ENCODE results near the gene AXIN2. TPM values are rescaled to one million over a fixed set of nuclear protein-coding genes. Genes with fewer than 3 reads are reported as not detected.
"Not testable (repeated sequence)": the region's sequence is repeated elsewhere in the genome, so short reads cannot be mapped to it uniquely, and the experiment has no call there.

Gene AXIN2
- total RNA-seq, 1 donor from 2014 or later: 3.6 TPM

DNA sequence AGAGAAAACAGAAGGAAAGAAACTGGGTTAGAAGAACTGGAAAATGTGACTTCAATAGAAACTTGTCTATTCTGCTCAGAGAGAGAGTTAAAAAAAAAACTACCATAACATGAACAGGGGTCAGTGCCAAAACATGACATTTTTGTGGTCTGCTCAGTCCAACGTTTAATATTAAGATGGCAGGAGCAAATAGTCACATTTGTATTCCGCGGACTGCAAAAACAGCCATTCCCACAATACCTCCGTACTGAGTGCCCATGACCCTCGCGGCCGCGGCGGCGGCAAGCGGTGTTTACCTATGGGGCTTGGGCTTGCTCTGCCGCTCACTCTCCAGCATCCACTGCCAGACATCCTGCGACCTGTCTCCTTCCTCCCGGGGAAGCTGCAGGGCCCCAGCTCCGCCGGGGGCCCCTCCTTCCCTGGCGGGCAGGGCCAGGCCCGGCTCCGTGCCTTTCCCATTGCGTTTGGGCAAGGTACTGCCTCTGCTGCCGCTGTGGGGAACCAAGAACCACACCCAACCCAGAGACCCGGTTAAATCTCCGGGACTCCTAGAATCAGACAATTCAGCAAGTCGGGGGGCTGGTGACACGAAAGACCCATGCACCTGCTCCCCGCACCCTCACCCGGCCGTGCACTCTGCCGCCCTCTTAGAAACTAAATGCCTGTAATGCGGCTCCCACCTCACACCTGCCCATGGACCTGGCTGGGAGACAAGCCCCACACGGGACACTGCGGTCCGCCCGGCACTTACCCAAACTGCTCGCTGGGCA is 24.7 kb downstream of the AXIN2 start:
- no peak for DNase-seq (ENCODE audit: low read depth, low spot score)

DNA sequence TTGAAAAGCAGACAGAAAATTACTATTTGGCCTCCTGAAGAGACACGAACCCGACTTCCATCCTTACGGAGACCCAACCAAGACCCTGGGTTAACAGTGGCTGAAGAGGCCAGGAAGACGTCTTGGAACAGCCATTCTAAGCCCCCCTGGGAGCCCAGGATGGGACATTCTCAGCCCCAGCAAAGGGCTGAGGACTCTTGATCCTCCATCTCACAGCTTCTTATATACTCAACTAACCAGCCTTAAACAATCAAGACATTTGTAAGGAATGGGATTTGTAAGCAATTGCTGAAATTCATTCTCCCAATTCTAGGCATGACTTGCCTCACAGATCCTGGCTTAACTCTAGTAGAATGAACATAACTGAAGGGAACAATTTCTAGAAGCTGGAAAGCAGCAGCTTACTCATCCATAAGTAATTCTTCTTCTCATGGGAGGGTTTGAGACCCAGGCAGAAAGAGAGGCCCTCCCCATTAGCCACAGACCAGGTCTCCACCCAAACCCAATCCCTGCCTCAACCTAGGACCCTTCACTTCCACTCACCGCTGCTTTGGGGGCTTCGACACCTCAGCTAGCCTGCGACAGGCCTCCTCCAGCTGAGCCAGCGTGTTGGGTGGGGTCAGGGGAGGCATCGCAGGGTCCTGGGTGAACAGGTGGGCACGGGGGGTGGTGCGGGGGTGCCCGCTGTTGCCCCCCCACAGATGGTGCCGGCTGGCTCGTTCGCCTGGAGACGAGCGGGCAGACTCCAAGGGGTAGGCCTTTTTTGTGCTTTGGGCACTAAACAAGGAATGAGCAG is 25.5 kb downstream of the AXIN2 start:
- no peak for DNase-seq (ENCODE audit: low read depth, low spot score)

DNA sequence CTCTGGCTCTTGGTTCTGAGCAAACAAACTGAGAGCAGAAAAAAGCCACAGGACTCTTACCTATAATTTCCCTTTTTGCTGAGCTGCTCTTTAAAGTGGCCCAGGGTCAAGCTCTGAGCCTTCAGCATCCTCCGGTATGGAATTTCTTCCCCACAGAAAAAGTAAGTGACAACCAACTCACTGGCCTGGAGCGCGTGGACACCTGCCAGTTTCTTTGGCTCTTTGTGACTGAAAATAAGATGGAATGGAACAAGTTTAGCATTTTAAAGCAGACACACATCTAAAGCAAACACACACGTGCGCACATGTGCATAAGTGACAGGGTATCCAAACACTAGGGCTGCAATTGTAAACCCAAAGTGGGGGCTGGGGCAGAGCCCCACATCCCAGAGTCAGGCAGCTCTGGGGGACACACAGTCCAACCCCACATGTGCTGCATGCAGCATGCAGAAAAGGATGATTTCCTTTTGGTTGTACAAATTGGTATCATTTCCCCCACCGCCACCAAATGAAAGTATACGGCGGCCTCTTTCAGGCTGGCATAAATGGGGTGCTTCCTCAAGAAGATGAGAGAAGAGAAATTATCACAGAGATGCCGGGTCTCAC is 27.5 kb downstream of the AXIN2 start:
- DNase-seq (ENCODE audit: low read depth, low spot score): no peak

DNA sequence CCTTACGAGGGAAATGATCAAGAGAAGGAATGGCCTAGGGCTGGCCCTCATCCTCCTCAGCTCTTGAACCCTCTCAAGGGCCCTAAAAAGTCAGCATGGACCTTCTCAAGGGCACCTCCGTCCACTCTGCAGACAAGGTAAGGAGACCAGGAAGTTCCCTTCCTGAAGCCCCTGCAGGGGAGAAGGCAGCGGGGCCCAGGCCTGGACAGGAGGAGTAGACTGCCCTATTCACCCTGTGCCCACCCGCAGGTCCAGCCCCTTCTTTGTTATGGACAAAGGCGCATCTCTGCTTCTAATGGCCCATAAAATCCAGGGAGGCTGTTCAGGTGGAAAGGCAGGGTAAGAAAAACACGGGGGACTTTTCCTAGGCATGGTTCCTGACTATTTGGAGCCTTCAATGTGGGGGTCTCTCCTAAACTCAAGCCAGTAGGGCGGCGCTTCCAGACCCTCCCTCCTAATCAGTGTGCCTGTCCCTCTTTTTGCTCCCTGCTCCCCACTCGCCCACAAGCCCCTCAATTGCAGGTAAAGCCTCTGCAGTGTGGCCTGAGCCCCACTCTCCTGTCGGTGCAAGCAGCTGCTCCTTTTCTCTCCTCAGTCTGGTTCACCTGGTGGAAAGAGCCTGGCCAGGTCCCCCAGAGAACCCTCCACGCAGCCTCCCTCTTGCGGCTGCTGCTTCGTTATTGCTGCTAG is 28.2 kb downstream of the AXIN2 start:
- DNase-seq (ENCODE audit: low read depth, low spot score): no peak

DNA sequence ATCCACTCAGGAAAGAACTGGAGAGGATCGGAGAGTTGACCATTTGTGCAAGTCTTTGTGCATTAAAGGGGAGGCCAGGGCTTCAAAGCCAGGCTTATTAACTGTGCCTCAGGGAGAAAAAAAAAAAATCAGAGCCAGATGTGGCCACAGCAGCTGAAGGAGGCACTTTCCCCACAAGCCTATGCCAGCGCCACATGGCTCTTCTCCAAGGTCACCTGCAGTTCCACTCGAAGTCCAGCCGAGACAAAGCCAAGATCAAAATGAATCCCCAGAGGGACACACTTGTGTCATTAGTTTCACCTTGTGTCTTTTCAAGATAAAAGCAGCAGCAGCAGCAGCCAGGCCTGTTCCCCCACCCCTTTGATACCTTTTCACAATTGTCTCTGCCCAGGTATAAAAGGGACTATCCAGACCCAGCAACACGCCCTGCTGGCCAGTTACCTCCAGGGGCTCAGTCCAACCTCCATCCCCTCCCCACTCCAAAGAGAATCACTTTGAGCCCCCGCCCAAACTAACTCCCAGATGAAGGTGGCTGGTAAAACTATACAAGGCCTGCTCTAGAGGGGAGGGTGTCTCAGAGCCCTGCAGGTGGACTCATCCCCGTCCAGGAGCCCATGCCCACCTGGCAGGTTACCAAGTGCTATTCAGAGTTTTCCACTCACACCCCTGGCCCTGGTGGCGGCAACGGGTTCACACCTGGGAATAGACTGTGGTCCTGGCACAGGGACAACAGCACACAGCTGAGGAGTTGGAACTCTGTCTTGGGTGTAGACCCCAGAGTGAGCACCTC is 29.2 kb downstream of the AXIN2 start:
- no peak for DNase-seq (ENCODE audit: low read depth, low spot score)

DNA sequence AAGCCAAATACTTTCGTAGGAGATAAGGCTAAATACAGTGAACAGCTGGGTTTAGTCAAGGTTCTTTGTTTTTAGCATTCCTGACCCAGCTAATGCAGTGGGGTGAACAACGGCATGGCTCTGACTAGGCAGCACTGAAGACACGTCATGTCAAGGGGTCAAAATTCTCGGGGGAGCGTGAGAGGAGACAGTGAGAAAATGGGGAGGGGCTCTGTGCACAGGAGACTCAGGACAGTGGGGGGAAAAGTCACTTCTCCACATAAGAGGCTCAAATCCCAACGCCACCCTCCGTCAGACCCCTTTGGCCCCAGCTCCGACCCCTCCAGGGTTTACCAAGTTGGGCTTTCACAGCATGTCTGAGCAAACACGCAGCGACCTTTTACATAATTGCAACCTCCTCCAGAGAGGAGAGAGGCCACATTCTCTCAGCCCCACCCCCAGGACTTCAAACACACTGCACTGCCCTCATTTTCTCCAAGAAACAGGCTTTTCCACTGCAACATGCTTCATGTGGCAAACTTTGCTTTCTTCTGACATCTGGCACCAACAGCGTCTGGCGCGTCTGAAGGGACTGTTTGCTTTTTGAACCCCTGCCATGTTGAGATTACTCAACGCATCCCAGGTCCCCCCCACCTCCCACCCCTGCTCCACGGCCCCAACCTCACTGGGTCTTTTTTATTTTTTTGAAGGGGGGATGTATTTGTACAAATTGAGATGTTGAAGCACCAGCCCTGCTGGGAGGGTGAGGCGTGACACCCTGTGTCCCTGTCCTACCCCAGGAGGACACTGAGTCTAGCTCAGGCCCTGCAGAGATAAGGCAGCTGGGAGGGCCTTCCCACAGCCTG is 30.0 kb downstream of the AXIN2 start:
- no peak for DNase-seq (ENCODE audit: low read depth, low spot score)

DNA sequence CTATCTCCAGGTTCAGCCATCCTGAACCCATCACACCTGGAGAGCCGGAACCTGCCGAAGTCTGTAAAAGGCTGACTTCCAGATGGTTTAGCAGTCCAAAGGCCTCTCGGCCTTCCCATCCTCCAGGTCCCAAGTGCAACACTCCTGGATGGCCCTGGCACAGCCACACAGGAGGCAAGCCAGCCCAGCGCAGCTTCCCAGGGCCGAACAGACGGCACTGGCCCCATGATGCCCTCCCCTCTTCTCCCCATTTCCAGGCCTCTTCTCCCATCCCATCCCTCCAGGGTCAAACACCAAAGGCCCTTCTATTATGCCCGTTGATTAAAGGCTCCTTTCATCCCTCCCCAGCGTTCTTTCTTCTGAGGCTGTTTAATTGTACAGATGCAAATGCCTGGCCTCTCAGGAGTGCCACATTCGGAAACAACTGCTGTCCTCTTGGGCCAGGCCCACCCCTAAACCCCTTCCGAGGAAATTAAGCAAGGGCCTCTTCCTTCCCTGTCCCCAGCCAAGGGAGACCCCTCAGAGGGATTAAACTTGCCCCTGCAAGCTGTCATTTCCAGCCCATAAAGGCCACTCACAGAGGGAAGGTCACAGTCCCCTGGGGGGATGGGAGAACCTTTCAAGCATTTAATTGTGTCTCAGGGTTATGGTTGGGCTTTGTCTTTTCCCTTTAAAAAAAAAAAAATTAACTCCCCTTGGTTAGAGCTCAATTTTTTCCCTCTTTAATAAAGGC is 30.8 kb downstream of the AXIN2 start:
- DNase-seq (ENCODE audit: low read depth, low spot score): no peak

DNA sequence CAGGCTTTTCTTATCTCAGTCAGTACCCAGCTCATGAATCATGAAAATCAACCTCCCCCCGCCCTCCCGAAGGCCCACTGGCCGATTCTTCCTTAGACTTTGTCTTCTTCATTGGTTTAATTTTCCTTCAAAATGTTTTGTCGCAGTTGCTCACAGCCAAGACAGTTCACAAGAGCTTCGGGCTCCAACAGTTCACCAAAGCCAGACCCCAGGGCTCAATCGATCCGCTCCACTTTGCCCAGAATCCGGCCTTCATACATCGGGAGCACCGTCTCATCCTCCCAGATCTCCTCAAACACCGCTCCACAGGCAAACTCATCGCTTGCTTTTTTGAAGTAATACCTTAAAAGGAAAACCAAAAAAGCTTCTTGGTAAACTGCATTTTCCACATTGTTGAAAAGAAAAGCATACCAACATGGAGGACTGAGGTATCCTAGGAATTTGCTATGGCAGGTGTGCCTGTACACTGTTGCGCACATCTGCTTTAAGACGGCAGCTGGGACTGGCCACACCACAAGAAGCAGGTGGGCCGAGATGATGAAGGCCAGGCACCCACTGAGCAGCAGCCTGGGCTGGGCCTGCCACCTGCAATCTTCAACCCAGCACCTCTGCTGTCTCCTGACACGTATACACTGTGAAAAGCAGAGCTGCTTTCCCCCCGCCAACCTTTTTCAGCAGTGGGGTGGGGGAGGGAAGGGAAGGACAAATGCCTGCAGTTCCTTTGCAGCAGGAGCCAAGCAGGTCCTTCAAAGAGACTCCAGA is 31.5 kb downstream of the AXIN2 start:
- DNase-seq (ENCODE audit: low read depth, low spot score): no peak

DNA sequence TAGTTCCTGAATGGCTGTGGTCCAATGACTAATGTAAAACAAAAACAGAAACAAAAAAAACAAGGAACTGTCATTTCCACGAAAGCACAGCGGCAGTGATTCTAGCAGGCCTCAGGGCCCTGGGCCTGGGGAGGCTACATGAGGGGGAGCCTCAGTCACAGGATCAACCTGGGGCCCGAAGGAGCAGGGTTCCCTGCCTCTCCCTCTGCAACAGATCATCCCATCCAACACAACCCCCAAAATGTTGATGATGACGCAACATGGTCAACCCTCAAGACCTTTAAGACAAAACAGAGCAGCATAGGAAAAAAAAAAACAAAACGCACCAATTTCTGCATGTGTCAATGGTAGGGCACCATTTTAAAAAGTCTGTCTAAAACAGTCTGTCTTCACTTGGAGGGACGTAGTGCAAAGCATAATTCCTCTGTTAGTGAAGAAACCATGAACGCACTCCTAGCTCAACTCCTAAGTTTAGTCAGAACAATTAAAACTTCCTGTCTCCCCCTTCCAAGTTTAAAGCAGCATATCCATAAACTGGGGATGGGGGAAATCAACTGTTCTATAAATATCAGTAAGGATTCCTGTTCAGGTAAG is 32.3 kb downstream of the AXIN2 start:
- DNase-seq (ENCODE audit: low read depth, low spot score): no peak

DNA sequence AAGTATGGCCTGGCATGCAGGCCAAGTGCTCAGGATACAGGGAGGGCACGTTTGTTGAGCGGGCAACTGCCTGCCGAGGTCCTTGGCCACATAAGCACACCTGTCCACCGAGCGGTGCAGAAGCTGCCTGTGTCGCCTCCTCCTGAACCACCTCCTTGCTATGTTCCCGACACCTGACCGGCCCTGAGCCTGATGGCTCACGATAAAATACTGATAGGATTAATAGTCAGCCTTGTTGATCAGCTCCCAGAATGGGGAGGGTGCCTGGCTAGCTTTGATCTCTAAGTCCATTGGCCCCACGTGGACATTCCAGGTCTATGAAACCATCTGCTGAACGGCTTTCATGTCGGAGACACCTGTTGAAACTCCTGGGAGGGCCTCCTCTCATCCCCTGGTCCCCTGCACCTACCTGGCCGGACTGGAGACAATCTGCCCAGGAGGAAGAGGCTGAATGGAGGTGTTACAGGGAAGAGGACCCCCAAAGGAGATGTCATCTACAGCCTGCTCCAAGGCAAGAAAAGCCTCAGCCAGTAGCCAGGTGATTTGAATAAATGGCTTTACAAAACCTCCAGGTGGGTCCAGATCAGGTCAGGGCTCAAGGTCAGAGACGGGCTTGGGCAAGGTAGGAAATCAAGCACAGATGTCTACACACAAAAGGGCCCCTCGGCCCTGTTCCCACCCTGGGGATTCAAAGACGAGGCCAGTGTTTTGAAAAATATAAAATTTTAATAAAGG is 33.4 kb downstream of the AXIN2 start:
- DNase-seq (ENCODE audit: low read depth, low spot score): no peak

DNA sequence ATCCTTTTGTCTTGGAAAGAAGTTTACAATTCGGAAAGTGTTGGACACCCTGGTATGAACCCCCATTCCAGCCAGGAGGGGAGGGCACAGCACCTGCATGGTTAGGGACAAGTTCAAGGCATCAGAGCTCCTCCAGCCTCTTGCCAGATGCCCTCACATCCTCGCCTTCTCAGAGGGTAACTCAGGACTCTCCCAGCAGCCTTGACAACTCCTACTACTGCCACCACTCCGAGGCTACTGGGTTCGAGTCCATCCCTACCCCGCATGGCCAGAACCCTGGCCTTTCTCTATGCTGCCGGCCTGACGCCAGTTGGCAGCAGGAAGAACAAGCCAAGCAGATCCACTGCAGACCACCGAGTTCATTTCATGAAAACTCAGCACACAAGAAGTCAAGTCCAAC is 34.1 kb downstream of the AXIN2 start:
- DNase-seq (ENCODE audit: low read depth, low spot score): no peak

DNA sequence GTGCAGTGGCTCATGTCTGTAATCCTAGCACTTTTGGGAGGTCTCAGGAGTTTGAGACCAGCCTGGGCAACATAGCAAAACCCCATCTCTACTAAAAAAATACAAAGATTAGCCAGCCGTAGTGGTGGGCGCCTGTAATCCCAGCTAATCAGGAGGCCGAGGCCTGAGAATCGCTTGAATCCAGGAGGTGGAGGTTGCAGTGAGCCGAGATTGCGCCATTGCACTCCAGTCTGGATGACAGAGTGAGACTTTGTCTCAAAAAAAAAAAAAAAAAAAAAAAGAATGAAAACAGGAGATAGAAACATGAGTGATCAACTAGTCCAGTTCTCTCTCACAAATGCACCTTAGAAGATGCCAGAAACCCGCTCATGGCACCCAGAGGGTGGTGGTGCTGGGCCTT is 34.6 kb downstream of the AXIN2 start:
- DNase-seq (ENCODE audit: low read depth, low spot score): not testable (repeated sequence)

DNA sequence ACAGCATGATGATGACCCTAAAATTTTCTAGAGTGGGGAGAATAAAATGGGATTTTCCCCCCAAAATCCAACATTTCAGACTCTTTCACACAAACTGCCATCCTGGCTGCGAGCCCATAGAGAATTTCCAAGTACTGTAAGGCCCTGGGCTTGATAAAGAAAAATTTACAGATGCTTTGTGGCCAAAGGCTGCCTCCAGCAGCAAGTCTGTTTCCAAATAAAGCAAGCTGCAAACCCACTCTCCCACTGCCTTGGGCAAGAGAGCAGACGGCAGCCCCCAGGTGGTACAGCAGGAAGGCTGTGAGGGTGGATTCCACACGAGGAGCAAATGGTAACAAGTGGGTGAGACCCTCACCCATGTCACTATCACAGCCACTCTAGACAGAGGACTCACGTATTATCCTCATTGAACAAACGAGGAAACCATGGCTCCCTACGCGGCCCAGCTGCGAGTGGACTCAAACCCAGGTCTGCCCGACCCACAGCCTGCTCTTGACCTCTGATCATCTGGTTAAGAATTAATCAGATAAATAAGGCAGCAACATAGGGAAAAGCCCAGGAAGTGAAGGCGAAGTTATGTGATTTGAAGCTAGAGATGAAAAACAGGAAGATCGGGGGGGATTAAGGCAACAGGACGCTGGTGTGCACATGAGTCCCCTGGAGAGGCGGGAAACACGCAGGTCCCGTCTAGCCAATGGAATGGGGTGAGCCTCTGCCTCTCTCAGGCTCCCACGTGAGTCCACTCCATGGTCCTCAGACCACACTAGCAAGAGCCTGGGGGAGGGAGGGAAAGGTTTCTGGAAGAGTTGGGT is 37.4 kb downstream of the AXIN2 start:
- DNase-seq (ENCODE audit: low read depth, low spot score): no peak

DNA sequence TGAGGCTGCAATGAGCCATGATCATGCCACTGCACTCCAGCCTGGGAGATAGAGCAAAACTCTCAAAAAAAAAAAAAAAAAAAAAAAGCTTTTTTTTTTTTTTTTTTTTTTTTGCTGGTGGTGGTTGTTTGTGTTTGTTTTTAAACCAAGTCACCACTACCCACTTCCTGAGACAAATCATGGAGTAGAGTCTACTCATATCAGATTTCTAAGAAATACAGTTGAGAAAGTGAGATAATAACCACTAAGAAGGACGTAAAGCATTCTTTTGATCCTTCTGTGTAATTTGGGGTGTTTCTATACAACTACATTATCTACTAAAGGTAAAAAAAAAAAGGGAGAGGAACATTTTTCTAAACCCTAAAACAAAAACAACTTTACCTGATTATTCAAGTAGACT is 38.0 kb downstream of the AXIN2 start:
- no peak for DNase-seq (ENCODE audit: low read depth, low spot score)

DNA sequence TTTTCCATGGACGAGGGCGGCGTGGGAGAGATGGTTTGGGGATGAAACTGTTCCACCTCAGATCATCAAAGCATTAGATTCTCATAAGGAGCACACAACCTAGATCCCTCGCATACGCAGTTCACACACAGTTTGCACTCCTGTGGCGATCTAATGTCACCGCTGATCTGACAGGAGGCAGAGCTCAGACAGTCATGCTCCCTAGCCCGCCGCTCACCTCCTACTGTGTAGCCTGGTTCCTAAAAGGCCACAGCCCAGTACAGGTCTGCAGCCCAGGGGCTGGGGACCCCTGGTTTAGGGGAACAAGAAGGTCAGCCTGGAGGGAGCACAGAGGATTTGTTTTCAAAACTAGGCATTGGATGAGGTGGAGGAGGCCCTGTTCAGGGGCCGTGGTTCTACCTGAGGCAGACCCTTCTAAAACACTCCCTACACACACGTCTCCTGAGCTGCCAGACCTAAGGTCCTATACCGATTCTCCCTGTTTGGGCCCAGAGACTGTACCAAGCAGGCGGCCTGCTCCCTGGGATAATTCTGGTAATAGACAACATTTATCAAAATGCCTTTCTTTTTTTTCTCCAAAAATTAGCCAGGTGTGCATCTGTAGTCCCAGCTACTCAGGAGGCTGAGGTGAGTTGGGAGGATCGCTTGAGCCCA is 38.6 kb downstream of the AXIN2 start:
- DNase-seq (ENCODE audit: low read depth, low spot score): no peak

DNA sequence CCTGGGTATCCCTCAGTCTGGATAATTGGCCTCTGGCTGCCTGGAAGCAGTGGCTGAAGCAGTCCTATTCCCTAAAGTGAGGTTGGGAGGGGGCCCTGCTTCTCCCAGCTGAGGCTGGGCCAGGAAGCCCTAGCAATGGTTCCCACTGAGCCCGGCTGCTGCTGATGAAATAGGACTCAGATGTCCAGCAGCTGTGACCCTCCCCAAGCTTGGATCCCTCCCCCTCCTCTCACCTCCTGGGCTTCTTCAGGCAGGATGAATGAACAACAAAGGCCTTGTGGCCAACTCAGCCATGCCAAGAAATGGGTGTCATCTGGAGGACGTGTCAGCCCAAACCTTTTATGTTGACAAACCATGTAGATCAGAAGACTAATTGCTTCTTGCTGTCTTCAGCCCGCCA is 42.0 kb downstream of the AXIN2 start:
- no peak for DNase-seq (ENCODE audit: low read depth, low spot score)

Measured in pulmonary artery endothelial cell (primary cell).